Gastrocnemius medialis (tissue), 4 donors: ENCODE results near the gene SLC35D3. TPM values are rescaled to one million over a fixed set of nuclear protein-coding genes. Genes with fewer than 3 reads are reported as not detected.
"Not testable (repeated sequence)": the region's sequence is repeated elsewhere in the genome, so short reads cannot be mapped to it uniquely, and the experiment has no call there.

Source experiments
- ATAC-seq, 2 donors: fragments of 150-250 bp; one replicate each; pipeline ENCODE4 v1.9.1; 2016
- DNase-seq, 2 donors: peaks; one replicate each; pipeline ENCODE4 v3.0.0-alpha.2; 2019
- H3K27ac ChIP-seq, 4 donors: fragments of 200-600 bp; sonication (generic); 1 replicate in 1 of 4; 2 replicates in 3 of 4; pipeline ENCODE4 v1.5.1; 2016 to 2018; ENCODE audit warnings: mild to moderate bottlenecking in 2 of 4, moderate library complexity in 1 of 4
- H3K27me3 ChIP-seq, 3 donors: fragments of 200-600 bp; sonication (generic) in 2 of 3; 1 replicate in 1 of 3; 2 replicates in 2 of 3; pipeline versions ENCODE4 v1.5.1 to v1.6.0; 2016 to 2019; ENCODE audit warnings: mild to moderate bottlenecking in 1 of 3, moderate library complexity in 1 of 3
- H3K36me3 ChIP-seq, 2 donors: fragments of 200-600 bp; sonication (generic) in 1 of 2; one replicate each; pipeline ENCODE4 v1.5.1; 2017 to 2018
- H3K4me1 ChIP-seq, 2 donors: fragments of 200-600 bp; sonication (generic) in 1 of 2; one replicate each; pipeline ENCODE4 v1.5.1; 2016 to 2017; ENCODE audit warnings: mild to moderate bottlenecking in 2 of 2
- H3K4me3 ChIP-seq, 4 donors: fragments of 200-600 bp; sonication (generic) in 3 of 4; 1 replicate in 1 of 4; 2 replicates in 3 of 4; pipeline ENCODE4 v1.5.1; 2016 to 2019; ENCODE audit warnings: mild to moderate bottlenecking in 2 of 4
- H3K9me3 ChIP-seq, 3 donors: fragments of 200-600 bp; sonication (generic) in 2 of 3; 1 replicate in 1 of 3; 2 replicates in 2 of 3; pipeline ENCODE4 v1.5.1; 2016 to 2019
- POLR2A ChIP-seq, 2 donors: fragments of 450-650 bp; IDR thresholded peaks; one replicate each; pipeline ENCODE4 v1.6.1; 2017; ENCODE audit warnings: antibody characterized with exemption in 2 of 2, mild to moderate bottlenecking in 2 of 2, moderate library complexity in 2 of 2
- in situ Hi-C, 4 donors: fragments of 200-750 bp; cut with MboI; loops; one replicate each; pipeline versions ENCODE4 v1.15.0 to v1.8.0; 2017; ENCODE audit warnings: low sequenced_read_pairs in 4 of 4
- intact Hi-C: fragments of 100-400 bp; cut with DNase I; formaldehyde crosslinking; loops from one replicate; pipeline ENCODE4 v1.15.1; 2023; ENCODE audit warnings: low total_unique reads
- total RNA-seq, 4 donors: library from RNA; depleted of rRNA; stranded (reverse); fragments of >200 nt; gene quantifications; one replicate each; pipeline versions ENCODE4 v1.1.0 to v1.2.3, GENCODE V29; 2016
- TF ChIP-seq, protein P1 (sequence below), 5 experiments: fragments of 450-650 bp in 3 of 5; fragments of 200-600 bp in 2 of 5; sonication (generic) in 2 of 5; IDR thresholded peaks in 4 of 5; conservative IDR thresholded peaks in 1 of 5; 1 replicate in 4 of 5; 2 replicates in 1 of 5; pipeline ENCODE4 v1.5.1; 2016 to 2019; ENCODE audit warnings: antibody characterized with exemption in 5 of 5, mild to moderate bottlenecking in 3 of 5, moderate library complexity in 3 of 5

SLC35D3 gene
- total RNA-seq, 4 donors from 2014 or later = not detected

DNA sequence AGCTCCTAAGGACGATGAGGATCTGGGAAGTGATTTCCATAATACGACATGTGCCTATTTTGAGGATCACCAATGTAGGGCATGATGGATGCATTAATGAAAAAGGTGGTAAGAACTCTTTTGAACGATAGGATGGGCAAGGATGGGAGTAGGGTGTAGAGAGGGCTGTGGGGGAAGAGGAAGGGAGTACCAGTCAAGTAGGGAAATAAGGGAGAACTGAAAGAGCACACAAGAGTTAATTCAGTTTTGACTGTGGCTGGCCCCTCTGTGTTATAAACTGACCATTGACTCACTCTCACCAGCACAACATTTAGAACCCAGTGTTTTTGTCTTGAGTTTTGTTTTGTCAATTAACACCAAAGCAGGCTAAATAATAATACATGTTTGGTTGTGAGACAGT is 33.0 kb downstream of the SLC35D3 start:
- TF ChIP-seq, protein P1, sequence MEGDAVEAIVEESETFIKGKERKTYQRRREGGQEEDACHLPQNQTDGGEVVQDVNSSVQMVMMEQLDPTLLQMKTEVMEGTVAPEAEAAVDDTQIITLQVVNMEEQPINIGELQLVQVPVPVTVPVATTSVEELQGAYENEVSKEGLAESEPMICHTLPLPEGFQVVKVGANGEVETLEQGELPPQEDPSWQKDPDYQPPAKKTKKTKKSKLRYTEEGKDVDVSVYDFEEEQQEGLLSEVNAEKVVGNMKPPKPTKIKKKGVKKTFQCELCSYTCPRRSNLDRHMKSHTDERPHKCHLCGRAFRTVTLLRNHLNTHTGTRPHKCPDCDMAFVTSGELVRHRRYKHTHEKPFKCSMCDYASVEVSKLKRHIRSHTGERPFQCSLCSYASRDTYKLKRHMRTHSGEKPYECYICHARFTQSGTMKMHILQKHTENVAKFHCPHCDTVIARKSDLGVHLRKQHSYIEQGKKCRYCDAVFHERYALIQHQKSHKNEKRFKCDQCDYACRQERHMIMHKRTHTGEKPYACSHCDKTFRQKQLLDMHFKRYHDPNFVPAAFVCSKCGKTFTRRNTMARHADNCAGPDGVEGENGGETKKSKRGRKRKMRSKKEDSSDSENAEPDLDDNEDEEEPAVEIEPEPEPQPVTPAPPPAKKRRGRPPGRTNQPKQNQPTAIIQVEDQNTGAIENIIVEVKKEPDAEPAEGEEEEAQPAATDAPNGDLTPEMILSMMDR (IDR thresholded peaks at IDR 0.05 in 4 of 5, conservative IDR thresholded peaks at IDR 0.05 in 1 of 5) = no peak
- TF ChIP-seq POLR2A (IDR thresholded peaks at IDR 0.05) = no peak
- intact Hi-C loops = no loop called here
- in situ Hi-C loops = loop anchor here in 2 of 4 donors (25.0 kb wide), 1 partner anchor 682 kb away; no protein-coding TSS in a partner anchor
- no peaks in the 10 kb centered on the region for H3K9me3 ChIP-seq
- H3K4me3 ChIP-seq = no peak overlapping the region
- no peaks in the 10 kb centered on the region for H3K27me3 ChIP-seq
- DNase-seq (no peak), ATAC-seq (no peak)
- no peaks in the 10 kb centered on the region for H3K4me1 ChIP-seq
- H3K36me3 ChIP-seq = no peaks in the 10 kb centered on the region
- H3K27ac ChIP-seq = no peak overlapping the region

DNA sequence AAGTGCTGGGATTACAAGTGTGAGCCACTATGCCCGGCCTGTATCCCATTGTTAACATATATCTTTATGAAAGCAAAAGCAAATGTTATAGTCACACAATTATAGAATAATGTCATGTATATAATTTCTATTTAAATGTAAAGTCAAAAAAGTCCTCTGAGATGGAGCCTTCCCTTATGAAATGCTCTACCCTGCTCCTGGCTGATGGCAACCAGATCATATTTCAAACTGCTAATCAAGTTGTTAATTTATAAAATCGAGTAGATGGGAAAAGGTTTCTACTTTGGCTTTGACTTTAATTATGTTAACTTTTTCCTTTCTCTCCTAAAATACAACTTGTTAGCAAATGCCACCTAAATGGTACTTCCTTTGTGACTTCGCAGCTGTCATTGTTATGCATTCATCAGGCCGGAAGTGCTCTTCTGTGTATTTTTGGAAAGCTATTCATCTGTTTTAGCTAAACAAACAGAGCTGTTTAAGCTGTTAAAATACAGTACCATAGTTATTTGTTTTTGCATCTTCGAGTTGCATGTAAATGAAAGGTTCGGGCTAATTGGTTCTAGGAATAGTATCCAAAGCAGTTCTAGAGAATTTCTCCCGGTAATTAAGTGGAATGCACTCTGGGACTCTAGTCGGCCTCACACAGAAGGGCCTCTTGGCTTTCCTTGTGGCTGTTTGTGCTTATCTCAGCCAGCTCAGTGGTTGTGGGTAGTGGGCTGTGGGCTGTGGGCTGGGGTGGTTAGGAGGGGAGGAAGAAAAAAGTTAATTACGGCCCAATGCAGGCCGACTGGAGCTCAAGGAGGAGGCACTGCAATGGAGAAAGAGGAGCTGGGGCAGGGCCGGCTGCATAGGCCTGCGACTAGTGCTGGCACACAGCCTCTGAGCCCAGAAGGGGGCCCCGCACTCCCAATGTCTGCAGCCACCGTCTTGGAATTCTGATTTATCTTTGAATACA is 34.8 kb downstream of the SLC35D3 start:
- Histone ChIP-seq H3K27me3 (no peaks in the 10 kb centered on the region), H3K4me3 (no peak overlapping the region), H3K27ac (no peak overlapping the region), H3K4me1 (no peaks in the 10 kb centered on the region), H3K9me3 (no peaks in the 10 kb centered on the region), H3K36me3 (no peaks in the 10 kb centered on the region)
- ATAC-seq (no peak), DNase-seq (no peak)
- TF ChIP-seq, protein P1 (IDR thresholded peaks at IDR 0.05 in 4 of 5, conservative IDR thresholded peaks at IDR 0.05 in 1 of 5) = no peak
- TF ChIP-seq POLR2A (IDR thresholded peaks at IDR 0.05) = no peak
- in situ Hi-C loops (loop anchor here in 2 of 4 donors (25.0 kb wide), 1 partner anchor 680 kb away; no protein-coding TSS in a partner anchor), intact Hi-C loops (no loop called here)

DNA sequence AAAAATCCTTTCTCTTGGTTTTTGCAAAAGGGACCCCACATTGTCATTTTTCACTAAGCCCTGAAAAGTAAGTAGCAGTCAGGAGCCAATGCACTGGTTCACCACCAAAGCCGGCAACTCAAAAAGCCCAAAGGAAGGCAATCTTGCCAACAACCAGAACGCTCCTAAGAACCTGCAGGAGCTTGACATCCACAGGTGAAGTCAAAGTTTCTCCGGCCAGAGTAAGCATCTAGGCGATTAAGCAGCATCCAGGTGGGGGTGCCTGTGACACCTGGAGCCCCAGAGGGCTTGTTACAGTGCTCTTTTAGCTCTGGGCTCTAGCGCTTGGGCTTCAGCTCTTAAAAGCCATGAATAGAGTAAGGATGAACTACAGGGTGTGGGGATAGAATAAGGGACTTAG is 36.1 kb downstream of the SLC35D3 start:
- no peak for DNase-seq
- intact Hi-C loops (no loop called here), in situ Hi-C loops (loop anchor here in 2 of 4 donors (25.0 kb wide), 1 partner anchor 679 kb away; no protein-coding TSS in a partner anchor)
- no peaks in the 10 kb centered on the region for H3K4me1 ChIP-seq
- TF ChIP-seq, protein P1 (IDR thresholded peaks at IDR 0.05 in 4 of 5, conservative IDR thresholded peaks at IDR 0.05 in 1 of 5) = no peak
- TF ChIP-seq POLR2A (IDR thresholded peaks at IDR 0.05) = no peak
- H3K36me3 ChIP-seq = no peaks in the 10 kb centered on the region
- no peaks in the 10 kb centered on the region for H3K9me3 ChIP-seq
- no peak for ATAC-seq
- no peak overlapping the region for H3K27ac ChIP-seq
- no peak overlapping the region for H3K4me3 ChIP-seq
- H3K27me3 ChIP-seq = no peaks in the 10 kb centered on the region

DNA sequence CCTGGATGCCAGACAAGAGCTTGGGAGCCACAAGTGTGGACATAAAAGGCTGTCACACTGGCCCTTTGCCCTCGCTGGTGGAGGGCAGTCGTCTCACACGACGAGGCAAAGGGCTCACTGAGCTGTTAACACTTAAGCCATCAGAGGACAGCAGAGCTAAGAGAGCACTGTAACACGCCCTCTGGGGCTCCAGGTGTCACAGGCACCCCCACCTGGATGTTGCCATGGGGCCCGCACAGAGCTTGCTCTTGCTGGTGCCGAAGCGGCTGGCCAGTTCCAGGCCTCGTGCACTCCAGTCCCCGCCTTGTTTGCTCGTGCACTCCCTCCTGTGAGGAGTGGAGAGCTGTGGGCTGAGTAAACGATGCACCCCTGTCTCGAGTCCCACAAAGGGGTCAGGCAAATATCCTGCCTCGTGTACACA is 37.4 kb downstream of the SLC35D3 start:
- TF ChIP-seq, protein P1 (IDR thresholded peaks at IDR 0.05 in 4 of 5, conservative IDR thresholded peaks at IDR 0.05 in 1 of 5) = no peak
- no peak for TF ChIP-seq POLR2A (IDR thresholded peaks at IDR 0.05)
- ATAC-seq (no peak), DNase-seq (no peak)
- H3K36me3 ChIP-seq = no peaks in the 10 kb centered on the region
- no peak overlapping the region for H3K27ac ChIP-seq
- no peaks in the 10 kb centered on the region for H3K27me3 ChIP-seq
- H3K4me1 ChIP-seq = no peaks in the 10 kb centered on the region
- in situ Hi-C loops = loop anchor here in 2 of 4 donors (25.0 kb wide), 1 partner anchor 678 kb away; no protein-coding TSS in a partner anchor
- intact Hi-C loops = no loop called here
- no peaks in the 10 kb centered on the region for H3K9me3 ChIP-seq
- H3K4me3 ChIP-seq = no peak overlapping the region

DNA sequence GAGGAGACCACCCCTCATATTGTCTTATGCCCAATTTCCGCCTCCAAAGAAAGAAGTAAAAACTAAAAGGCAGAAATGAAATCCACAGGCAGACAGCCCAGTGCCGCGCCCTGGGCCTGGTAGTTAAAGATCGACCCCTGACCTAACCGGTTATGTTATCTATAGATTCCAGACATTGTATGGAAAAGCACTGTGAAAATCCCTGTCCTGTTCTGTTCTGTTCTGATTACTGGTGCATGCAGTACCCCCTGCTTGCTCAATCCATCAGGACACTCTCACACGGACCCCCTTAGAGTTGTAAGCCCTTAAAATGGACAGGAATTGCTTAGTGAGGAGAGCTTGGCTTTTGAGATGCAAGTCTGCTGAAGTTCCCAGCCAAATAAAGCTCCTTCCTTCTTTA is 37.8 kb downstream of the SLC35D3 start:
- ATAC-seq, H3K27me3 ChIP-seq, intact Hi-C loops, DNase-seq, H3K4me1 ChIP-seq, H3K9me3 ChIP-seq, H3K36me3 ChIP-seq, H3K27ac ChIP-seq, H3K4me3 ChIP-seq: not testable (repeated sequence)
- in situ Hi-C loops = loop anchor here in 3 of 4 donors (10.0 to 25.0 kb wide), 2 partner anchors 677 to 685 kb away; no protein-coding TSS in a partner anchor
